GM19372 (cell line): ENCODE data around the gene MACIR.
"Not testable (repeated sequence)": the region's sequence is repeated elsewhere in the genome, so short reads cannot be mapped to it uniquely, and the experiment has no call there.

Experiments
- ATAC-seq: cut with Tn5 transposase; IDR thresholded peaks from one replicate; pipeline ENCODE4 v1.9.1; 2021; ENCODE audit warnings: mild to moderate bottlenecking, low read depth, moderate library complexity; ENCODE audit not compliant: unreplicated experiment

Gene MACIR

GRCh38 chr5:103258368-103258956, at the start of gene MACIR:
Gene MACIR (plus strand): TSS chr5:103258763. CDS start chr5:103275920, 17,157 bp downstream.
- ATAC-seq, result peak; percentile 72

GRCh38 chr5:103209065-103209464, 49.5 kb upstream of the MACIR start:
- ATAC-seq, result no peak

GRCh38 chr5:103210952-103211351, 47.6 kb upstream of the MACIR start:
- ATAC-seq, result no peak

DNA sequence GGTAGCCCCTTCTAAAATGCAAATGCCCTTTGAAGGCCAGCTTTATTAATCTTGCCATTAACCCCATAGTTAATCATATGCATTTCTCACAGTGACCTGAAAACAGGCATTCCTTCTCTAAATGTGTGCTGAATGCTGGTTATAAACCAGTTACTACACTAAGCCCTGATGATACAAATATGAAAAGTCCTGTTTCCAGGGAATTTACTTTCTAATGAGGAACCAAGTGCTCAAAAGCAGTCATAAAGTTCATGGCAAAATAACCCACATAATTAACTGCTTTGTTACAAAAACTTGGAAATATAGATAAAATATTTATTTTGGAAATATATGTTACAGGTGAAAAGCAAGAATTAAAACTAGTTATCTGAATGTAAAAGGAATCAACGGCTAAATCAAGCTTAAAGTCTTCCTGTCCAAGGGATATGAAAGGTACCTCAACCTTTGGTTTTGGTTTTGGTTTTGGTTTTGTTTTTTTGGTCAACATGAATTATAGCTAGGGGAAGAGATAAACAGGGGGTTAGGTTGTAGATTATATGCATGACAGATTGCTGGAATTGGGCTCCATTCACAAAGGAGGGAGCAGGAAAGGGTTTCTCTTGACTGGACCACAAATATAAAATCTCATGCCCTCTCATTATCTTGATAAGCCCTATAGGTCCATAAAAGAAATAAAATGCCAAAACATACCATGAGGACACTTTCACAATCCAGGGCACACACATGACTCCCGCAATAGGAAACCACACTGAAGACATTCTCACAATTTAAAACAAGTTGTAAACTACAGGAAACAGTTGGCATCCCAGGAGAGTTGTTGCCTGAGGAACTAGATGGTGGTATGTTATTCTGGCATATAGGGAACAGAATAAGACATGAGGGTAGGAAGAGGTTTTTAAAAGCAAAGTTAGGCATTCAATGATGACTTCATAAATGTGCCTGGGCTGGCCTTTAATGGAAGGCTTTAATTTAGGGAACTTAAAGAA, 46.7 kb upstream of the MACIR start:
- ATAC-seq, result no peak

- no peak for ATAC-seq
Observed at GRCh38 chr5:103216137-103216536, 42.4 kb upstream of the MACIR start.

DNA sequence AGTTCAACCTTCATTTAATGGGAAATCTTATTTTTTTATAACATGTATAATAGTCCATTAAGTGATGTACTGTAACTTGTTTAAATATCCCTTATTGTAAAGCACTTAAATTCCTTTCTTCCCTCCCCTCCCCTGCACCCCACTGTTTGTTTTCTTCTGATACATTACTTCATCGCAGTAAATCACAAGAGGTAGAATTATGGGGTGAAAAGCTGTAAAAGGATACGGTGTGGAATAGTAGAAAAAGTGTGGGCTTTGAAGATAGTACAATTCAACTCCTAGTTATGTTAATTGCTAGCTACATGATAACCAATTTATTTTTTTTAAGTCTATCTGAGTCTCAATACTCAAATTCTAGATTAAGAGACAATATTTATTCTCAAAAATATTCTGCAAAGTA, 41.9 kb upstream of the MACIR start:
- ATAC-seq, result no peak

GRCh38 chr5:103217101-103217500, 41.5 kb upstream of the MACIR start:
- ATAC-seq, result no peak

DNA sequence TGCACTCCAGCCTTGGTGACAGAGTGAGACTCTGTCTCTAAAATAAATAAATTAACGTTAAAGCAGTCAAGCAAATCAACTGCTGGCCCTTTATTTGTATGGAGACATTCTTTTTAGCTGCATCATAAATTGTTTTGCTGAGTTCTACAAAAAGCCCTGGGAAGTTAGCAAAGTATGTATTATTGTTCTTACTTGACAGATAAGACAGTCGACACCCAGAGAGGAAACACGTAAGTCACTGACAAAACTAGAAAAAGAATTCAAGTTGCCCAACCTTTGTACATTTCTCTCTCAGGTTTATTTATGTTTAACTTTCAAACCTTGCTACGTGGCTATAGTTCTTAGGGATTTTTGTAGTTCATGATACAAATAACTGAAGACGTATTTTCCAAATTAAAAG, 40.4 kb upstream of the MACIR start:
- ATAC-seq, result no peak

DNA sequence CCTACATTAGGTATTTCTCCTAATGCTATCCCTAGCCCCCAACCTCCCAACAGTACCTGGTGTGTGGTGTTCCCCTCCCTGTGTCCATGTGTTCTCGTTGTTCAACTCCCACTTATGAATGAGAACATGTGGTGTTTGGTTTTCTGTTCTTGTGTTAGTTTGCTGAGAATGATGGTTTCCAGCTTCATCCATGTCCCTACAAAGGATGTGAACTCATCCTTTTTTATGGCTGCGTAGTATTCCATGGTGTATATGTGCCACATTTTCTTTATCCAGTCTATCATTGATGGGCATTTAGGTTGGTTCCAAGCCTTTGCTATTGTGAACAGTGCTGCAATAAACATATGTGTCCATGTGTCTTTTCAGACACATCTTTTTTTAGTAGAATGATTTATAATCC, 39.5 kb upstream of the MACIR start:
- ATAC-seq, result not testable (repeated sequence)

DNA sequence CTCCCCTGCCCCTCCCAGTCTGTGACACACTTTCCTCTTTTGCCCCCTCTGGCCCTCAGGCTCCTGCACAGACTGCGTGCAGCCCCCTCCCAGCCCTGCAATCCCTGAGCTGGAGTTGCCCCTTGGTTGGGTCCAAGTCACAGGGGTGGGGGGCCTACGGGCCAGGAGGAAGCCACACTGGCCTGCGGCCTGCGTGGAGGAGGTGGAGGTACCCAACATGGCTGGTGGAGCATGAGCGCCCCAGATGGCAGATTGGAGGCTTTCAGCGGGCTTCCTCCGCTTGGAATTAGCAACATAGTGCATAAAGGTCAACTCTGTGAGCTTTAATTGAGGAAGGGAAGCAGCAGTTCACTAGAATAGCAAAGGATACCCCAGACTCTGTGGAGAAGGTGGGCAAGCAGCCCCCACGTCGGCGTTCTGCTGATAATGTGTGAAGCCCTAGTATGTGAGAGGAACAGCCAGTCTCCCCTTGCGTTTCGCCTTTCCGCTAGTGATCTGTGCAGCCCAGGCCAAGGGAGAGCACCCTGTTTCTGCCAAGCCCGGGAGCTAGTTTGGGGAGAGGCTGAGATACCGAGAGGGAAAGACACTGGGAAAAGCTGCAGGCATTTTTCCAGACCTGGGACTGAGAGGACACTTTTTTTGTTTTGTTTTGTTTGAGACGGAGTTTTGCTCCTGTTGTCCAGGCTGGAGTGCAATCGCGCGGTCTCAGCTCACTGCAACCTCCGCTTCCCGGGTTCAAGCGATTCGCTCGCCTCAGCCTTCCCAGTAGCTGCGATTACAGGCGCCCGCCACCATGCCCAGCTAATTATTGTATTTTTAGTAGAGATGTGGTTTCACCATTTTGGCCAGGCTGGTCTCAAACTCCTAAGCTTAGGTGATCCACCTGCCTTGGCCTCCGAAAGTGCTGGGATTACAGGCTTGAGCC, 35.3 kb upstream of the MACIR start:
- no peak for ATAC-seq

GRCh38 chr5:103224118-103224893, 34.3 kb upstream of the MACIR start:
- ATAC-seq, result peak; percentile 97

- no peak for ATAC-seq
Observed at GRCh38 chr5:103224894-103225246, 33.7 kb upstream of the MACIR start.

GRCh38 chr5:103228061-103228460, 30.5 kb upstream of the MACIR start:
- no peak for ATAC-seq

DNA sequence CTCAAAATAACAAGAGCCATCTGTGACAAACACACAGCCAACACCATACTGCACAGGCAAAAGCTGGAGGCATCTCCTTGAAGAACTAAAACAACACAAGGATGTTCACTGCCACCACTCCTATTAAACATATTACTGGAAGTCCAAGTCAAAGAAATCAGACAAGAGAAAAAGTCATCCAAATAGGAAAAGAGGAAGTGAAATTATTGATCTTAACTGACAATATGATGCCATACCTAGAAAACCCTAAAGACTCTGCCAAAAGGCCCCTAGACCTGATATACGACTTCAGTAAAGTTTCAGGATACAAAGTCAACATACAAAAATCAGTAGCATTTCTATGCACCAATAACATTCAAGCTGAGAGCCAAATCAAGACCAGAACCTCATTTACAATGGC, 30.0 kb upstream of the MACIR start:
- ATAC-seq, result no peak

DNA sequence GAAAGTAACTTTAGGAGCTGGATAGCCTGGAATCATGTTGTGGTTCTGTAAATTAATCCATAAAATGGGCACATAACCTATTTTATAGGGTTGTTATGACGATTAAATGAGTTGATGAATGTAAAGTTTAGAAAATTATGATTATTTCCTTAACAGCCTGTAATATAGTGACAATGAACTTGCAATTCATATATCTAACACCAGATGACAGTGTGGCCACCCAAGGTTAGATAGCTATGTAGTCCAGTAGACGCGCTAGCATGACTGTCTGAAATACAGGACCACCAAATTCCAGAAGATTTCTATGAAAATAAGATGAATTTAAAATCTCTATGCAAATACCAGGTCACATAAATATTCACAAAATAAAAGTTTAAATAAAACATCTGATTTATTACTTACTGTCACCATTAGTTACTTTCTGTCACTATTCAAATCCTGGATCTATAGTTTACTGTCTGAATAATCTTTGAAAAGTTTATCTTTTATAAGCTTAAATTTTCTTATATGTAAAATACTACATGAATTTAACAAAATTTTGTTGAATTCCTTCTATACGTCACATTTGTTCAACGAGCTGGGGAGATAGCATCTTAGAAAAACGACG, 26.1 kb upstream of the MACIR start:
- ATAC-seq, result peak; percentile 78

DNA sequence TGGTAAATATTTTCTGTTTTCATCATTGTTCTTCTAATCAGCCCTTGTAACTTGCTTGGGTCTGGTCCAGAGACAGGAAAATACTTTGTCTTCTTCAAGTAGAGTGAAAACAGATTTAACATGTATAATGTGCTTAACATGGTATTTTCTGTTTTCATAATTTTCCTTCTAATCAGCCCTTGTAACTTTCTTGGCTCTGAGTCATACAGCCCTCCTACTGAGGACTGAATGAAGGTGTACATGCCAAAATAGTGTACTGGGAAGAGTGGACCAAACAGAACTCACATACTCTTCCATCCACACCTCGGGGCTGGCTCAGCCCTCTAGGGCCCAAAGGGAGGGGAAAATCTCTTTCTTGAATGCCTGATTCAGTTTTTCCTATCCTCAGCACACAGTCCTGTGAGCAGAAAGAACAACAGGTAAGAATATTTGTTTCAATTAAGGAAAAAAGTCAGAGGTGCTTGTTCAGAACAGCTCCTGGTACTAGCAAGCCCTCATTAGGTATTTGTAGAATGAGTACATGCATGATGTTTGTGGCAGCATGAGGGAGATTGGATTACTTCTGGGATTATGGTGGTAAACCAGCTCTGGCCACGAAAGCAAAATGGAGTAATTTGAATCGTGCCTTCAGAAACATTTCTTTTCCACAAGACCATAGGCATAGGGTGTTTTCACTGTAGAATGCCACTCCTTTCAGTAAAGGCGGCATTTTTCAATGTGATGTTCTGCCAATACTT, 24.2 kb upstream of the MACIR start:
- ATAC-seq, result no peak

DNA sequence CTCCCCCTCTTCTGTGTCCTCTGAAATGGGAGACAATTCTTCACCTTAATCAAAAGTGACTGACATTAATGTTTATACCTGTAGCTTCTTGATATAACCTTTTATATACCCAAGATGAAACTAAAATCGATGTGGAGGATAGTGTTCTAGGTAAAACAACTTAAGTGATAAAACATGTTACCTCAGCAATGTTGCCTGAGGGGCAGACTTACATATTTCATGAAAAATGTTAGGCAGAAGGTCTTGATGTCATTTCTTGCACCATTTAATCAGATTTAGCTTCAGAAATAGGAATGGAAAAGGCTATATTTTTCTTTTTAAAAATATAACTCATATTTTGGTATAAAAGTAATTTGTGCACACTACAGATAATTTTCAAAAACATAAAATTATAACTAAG, 22.7 kb upstream of the MACIR start:
- ATAC-seq, result no peak

GRCh38 chr5:103237778-103238177, 20.8 kb upstream of the MACIR start:
- ATAC-seq, result no peak

GRCh38 chr5:103243665-103244064, 14.9 kb upstream of the MACIR start:
- no peak for ATAC-seq
